ENCODE data around the gene DNAJC16.

Gene DNAJC16

GRCh38 chr1:15541231-15541792 lies 14.7 kb downstream of the DNAJC16 start:
- DNase-seq, result no peak

GRCh38 chr1:15542388-15543250 lies 16.0 kb downstream of the DNAJC16 start:
- no peak for DNase-seq

- DNase-seq, result no peak
These were observed 16.6 kb downstream of the DNAJC16 start for GRCh38 chr1:15543251-15543588.

GRCh38 chr1:15543589-15544568 lies 17.2 kb downstream of the DNAJC16 start:
- no peak for DNase-seq

GRCh38 chr1:15546641-15547040 lies 20.0 kb downstream of the DNAJC16 start:
- no peak for DNase-seq

GRCh38 chr1:15550573-15550972 lies 23.9 kb downstream of the DNAJC16 start:
- no peak for DNase-seq

- no peak for DNase-seq
These were observed 30.4 kb downstream of the DNAJC16 start for GRCh38 chr1:15557008-15557407.

GRCh38 chr1:15557594-15557993 lies 30.9 kb downstream of the DNAJC16 start:
- no peak for DNase-seq

- DNase-seq, result no peak
These were observed 31.9 kb downstream of the DNAJC16 start for GRCh38 chr1:15558516-15558915.

GRCh38 chr1:15559189-15559810 lies 32.7 kb downstream of the DNAJC16 start:
- no peak for DNase-seq

GRCh38 chr1:15568387-15569073 lies 41.9 kb downstream of the DNAJC16 start:
- DNase-seq, result no peak

- DNase-seq, result no peak
These were observed 44.2 kb downstream of the DNAJC16 start for GRCh38 chr1:15570861-15571260.

GRCh38 chr1:15571266-15571665 lies 44.6 kb downstream of the DNAJC16 start:
- no peak for DNase-seq

- DNase-seq, result no peak
These were observed 46.8 kb downstream of the DNAJC16 start for GRCh38 chr1:15573477-15573876.

- DNase-seq, result no peak
These were observed 48.1 kb downstream of the DNAJC16 start for GRCh38 chr1:15574741-15575140.

GRCh38 chr1:15575549-15576150 lies 49.0 kb downstream of the DNAJC16 start:
- no peak for DNase-seq

GRCh38 chr1:15577691-15578090 lies 51.0 kb downstream of the DNAJC16 start:
- DNase-seq, result peak in 1 of 2 donors; percentile 10

GRCh38 chr1:15578921-15579682 lies 52.5 kb downstream of the DNAJC16 start:
- peak; percentile 27 to 48 for DNase-seq

- peak in 1 of 2 donors; percentile 11 for DNase-seq
These were observed 53.0 kb downstream of the DNAJC16 start for GRCh38 chr1:15579683-15580047.

- no peak for DNase-seq
These were observed 56.5 kb downstream of the DNAJC16 start for GRCh38 chr1:15583016-15583706.

Measured in CD4-positive, alpha-beta T cell treated with Interleukin-4 for 1 hour (primary cell).